CD4-positive, alpha-beta memory T cell (primary cell): ENCODE measurements around the gene NOCT. TPM values are rescaled to one million over a fixed set of nuclear protein-coding genes. Genes with fewer than 3 reads are reported as not detected.
"Not testable (repeated sequence)": the region's sequence is repeated elsewhere in the genome, so short reads cannot be mapped to it uniquely, and the experiment has no call there.

ENCODE experiments used
- CTCF ChIA-PET: fragments of 350-600 bp; sonication (Branson Sonifier 250); formaldehyde crosslinking; loops from one replicate; lab custom pipeline; 2021; ENCODE audit warnings: inconsistent platforms; ENCODE audit not compliant: partially characterized antibody; lab: Charles Lee
- POLR2A ChIA-PET: fragments of 350-600 bp; sonication (Branson Sonifier 250); formaldehyde crosslinking; loops from one replicate; lab custom pipeline; 2021; ENCODE audit not compliant: partially characterized antibody; lab: Charles Lee
- DNase-seq, 5 donors: peaks; one replicate each; pipeline versions ENCODE4 v3.0.0 to v3.0.0-alpha.2; 2020 to 2022; ENCODE audit warnings: mixed read lengths in 1 of 5
- H3K27ac ChIP-seq: one replicate; pipeline ENCODE4 v1.7.0; 2013; ENCODE audit warnings: low read depth, low read length
- H3K27me3 ChIP-seq: 2 replicates; pipeline ENCODE4 v1.7.0; 2013; ENCODE audit warnings: mild to moderate bottlenecking, low read length, moderate library complexity; ENCODE audit not compliant: insufficient read depth
- H3K36me3 ChIP-seq: 2 replicates; pipeline ENCODE4 v1.7.0; 2013; ENCODE audit warnings: mild to moderate bottlenecking, low read length, moderate library complexity; ENCODE audit not compliant: insufficient read depth
- H3K4me1 ChIP-seq: 2 replicates; pipeline ENCODE4 v1.7.0; 2013; ENCODE audit warnings: mild to moderate bottlenecking, low read length, moderate library complexity; ENCODE audit not compliant: insufficient read depth
- H3K4me3 ChIP-seq, 2 donors: one replicate each; pipeline ENCODE4 v1.7.0; 2013; ENCODE audit warnings: low read length in 2 of 2, mild to moderate bottlenecking in 1 of 2
- H3K9me3 ChIP-seq, 2 donors: one replicate each; pipeline ENCODE4 v1.7.0; 2013; ENCODE audit warnings: low read length in 2 of 2, control low read depth in 1 of 2; ENCODE audit not compliant: control insufficient read depth in 1 of 2
- H3K27ac Mint-ChIP-seq, 7 donors: one replicate each; pipeline ENCODE4 v1.8.0; 2020 to 2021; ENCODE audit warnings: mixed read lengths in 7 of 7, mild to moderate bottlenecking in 6 of 7, inconsistent platforms in 3 of 7, moderate library complexity in 3 of 7
- H3K27me3 Mint-ChIP-seq, 2 donors: one replicate each; pipeline ENCODE4 v1.8.0; 2020 to 2021; ENCODE audit warnings: mixed read lengths in 2 of 2
- H3K36me3 Mint-ChIP-seq, 2 donors: one replicate each; pipeline ENCODE4 v1.8.0; 2020 to 2021; ENCODE audit warnings: mixed read lengths in 2 of 2, inconsistent platforms in 1 of 2, mild to moderate bottlenecking in 1 of 2
- H3K4me1 Mint-ChIP-seq, 4 donors: one replicate each; pipeline ENCODE4 v1.8.0; 2020 to 2021; ENCODE audit warnings: mixed read lengths in 4 of 4, mild to moderate bottlenecking in 1 of 4
- H3K4me3 Mint-ChIP-seq, 8 donors: one replicate each; pipeline ENCODE4 v1.8.0; 2020 to 2021; ENCODE audit warnings: mixed read lengths in 8 of 8, mild to moderate bottlenecking in 7 of 8, moderate library complexity in 6 of 8, inconsistent platforms in 3 of 8
- H3K9me3 Mint-ChIP-seq, 8 donors: one replicate each; pipeline ENCODE4 v1.8.0; 2020 to 2021; ENCODE audit warnings: mixed read lengths in 8 of 8, mild to moderate bottlenecking in 5 of 8, inconsistent platforms in 3 of 8, moderate library complexity in 1 of 8
- intact Hi-C: fragments of 100-400 bp; cut with micrococcal nuclease; formaldehyde crosslinking; loops from one replicate; pipeline ENCODE4 v1.15.1; 2023
- polyA plus RNA-seq, 2 donors: library from polyadenylated mRNA; unstranded; fragments of 300-500 nt; fragmentation: Illumina TruSeq; gene quantifications; one replicate each; pipeline ENCODE4 v1.2.3, GENCODE V29; 2021
- total RNA-seq, 2 experiments: library from RNA; stranded (reverse); gene quantifications; one replicate each; pipeline ENCODE4 v1.2.3, GENCODE V29; 2021

NOCT gene
- total and polyA plus RNA-seq, 4 experiments from 2014 or later, result 0.14 to 1.7 (median 1.1) TPM

DNA sequence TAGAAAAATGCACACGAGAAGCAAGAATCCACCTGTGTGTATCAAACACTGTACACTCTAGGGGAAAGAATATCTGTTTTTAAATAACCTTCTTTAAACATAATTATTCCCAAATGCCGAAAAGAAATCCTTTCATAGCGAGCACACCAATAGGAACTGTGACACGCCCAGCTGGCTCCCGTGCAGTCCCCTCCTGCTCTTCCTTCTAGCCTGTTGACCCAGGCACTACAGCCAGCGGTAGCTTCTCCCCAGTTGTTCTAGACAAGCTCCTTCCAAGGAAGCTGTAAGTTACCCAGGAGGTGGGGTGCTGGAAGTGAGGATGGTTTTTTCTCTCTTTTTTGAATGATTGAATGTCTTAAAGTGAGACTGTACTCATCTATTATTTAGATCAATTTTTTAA lies 19.5 kb upstream of the NOCT start:
- Mint-ChIP-seq H3K4me1 (no peaks in the 10 kb centered on the region), H3K27me3 (peaks cover 0 to 8% of the 10 kb centered on the region in 2 donors), H3K9me3 (no peaks in the 10 kb centered on the region), H3K36me3 (no peaks in the 10 kb centered on the region), H3K27ac (no peak overlapping the region), H3K4me3 (no peak overlapping the region)
- no peaks in the 10 kb centered on the region for H3K36me3 ChIP-seq
- H3K9me3 ChIP-seq, result no peaks in the 10 kb centered on the region
- ChIA-PET CTCF (no interaction called here), POLR2A (no interaction called here)
- intact Hi-C loops, result no loop called here
- no peak for DNase-seq
- H3K4me3 ChIP-seq, result no peak overlapping the region
- no peaks in the 10 kb centered on the region for H3K27me3 ChIP-seq
- H3K4me1 ChIP-seq, result no peaks in the 10 kb centered on the region
- no peak overlapping the region for H3K27ac ChIP-seq

DNA sequence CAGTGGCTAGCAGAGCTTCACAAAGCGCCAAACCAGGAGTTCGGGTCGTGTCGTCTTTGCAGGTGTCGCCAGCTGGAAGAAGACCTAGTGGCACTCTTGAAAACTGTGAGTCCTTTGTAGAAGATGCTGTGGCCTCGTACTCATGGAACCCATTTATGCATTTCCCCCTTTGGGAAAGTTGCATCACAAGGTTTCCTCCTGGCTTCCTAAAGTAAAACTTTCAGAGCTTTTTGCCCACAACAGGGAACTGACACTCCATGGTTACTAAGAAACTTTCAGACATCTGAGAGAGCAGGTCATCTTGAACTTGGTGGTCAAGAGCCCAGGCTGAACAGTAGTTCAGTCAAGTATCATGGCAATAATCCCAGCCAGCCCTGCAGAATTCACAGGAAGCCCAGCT lies 15.9 kb upstream of the NOCT start:
- no peaks in the 10 kb centered on the region for H3K36me3 ChIP-seq
- H3K36me3 Mint-ChIP-seq, result no peaks in the 10 kb centered on the region
- no peak overlapping the region for H3K4me3 Mint-ChIP-seq
- peak overlapping the region in 1 of 7 donors; percentile 13 for H3K27ac Mint-ChIP-seq
- H3K4me1 ChIP-seq, result no peaks in the 10 kb centered on the region
- H3K4me3 ChIP-seq, result no peak overlapping the region
- ChIA-PET POLR2A (no interaction called here), CTCF (no interaction called here)
- DNase-seq, result no peak
- peaks cover 0 to 8% of the 10 kb centered on the region in 2 donors for H3K27me3 Mint-ChIP-seq
- H3K9me3 ChIP-seq, result no peaks in the 10 kb centered on the region
- no peaks in the 10 kb centered on the region for H3K27me3 ChIP-seq
- no peaks in the 10 kb centered on the region for H3K4me1 Mint-ChIP-seq
- H3K9me3 Mint-ChIP-seq, result no peaks in the 10 kb centered on the region
- H3K27ac ChIP-seq, result no peak overlapping the region
- intact Hi-C loops, result no loop called here

- H3K4me3 ChIP-seq, POLR2A ChIA-PET, H3K27ac Mint-ChIP-seq, H3K4me1 ChIP-seq, H3K27me3 Mint-ChIP-seq, H3K27ac ChIP-seq, H3K27me3 ChIP-seq, intact Hi-C loops, H3K9me3 Mint-ChIP-seq, H3K4me3 Mint-ChIP-seq, H3K36me3 ChIP-seq, H3K4me1 Mint-ChIP-seq, H3K9me3 ChIP-seq, H3K36me3 Mint-ChIP-seq, DNase-seq: not testable (repeated sequence)
- CTCF ChIA-PET, result interaction anchor here (1.1 kb wide), 1 partner anchor 31 kb away, joined by 3 read pairs; no protein-coding TSS in a partner anchor
These were observed 15.4 kb upstream of the NOCT start for GRCh38 chr4:139000134-139000533.

- H3K27me3 Mint-ChIP-seq, H3K9me3 ChIP-seq, H3K4me3 ChIP-seq, H3K27ac Mint-ChIP-seq, H3K27ac ChIP-seq, H3K9me3 Mint-ChIP-seq, H3K27me3 ChIP-seq, POLR2A ChIA-PET, H3K36me3 Mint-ChIP-seq, H3K4me1 Mint-ChIP-seq, H3K4me3 Mint-ChIP-seq, H3K4me1 ChIP-seq, DNase-seq, H3K36me3 ChIP-seq, CTCF ChIA-PET, intact Hi-C loops: not testable (repeated sequence)
These were observed 14.2 kb upstream of the NOCT start for GRCh38 chr4:139001430-139001829.

DNA sequence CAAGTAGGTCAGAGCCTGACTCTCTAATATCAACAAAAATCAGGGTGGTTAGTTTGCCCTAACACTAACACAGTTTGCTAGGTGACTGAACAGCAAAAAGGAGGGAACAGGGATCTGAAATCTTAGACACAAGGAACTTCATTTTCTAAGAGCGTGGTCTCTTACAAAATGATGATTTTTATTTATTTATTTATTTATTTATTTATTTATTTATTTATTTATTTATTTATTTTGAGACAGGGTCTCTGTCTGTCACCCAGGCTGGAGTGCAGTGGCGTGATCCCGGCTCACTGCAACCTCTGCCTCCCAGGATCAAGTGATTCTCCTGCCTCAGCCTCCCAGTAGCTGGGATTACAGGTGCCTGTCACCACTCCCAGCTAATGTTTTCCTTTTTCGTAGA lies 11.9 kb upstream of the NOCT start:
- H3K4me3 ChIP-seq, H3K4me1 ChIP-seq, H3K27ac Mint-ChIP-seq, DNase-seq, H3K9me3 ChIP-seq, H3K9me3 Mint-ChIP-seq, H3K27ac ChIP-seq, POLR2A ChIA-PET, H3K4me1 Mint-ChIP-seq, H3K27me3 ChIP-seq, intact Hi-C loops, H3K36me3 Mint-ChIP-seq, H3K4me3 Mint-ChIP-seq, H3K27me3 Mint-ChIP-seq, H3K36me3 ChIP-seq: not testable (repeated sequence)
- CTCF ChIA-PET, result interaction anchor here (1.5 kb wide), 1 partner anchor 26 kb away, joined by 7 read pairs; no protein-coding TSS in a partner anchor

DNA sequence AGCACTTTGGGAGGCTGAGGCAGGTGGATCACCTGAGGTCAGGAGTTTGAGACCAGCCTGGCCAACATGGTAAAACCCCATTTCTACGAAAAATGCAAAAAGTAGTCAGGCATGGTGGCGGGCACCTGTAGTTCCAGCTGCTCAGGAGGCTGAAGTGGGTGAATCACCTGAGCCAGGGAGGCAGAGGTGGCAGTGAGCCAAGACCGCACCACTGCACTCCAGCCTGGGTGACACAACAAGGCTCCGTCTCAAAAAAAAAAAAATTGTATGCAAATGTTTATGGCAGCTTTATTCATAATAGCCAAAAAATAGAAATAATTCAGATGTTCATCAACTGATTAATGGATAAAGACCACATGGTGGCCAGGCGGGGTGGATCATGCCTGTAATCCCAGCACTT lies 9.8 kb upstream of the NOCT start:
- ChIA-PET CTCF (interaction anchor here (1.6 kb wide), 1 partner anchor 9 kb away, joined by 5 read pairs; the partner anchor contains the start of gene NOCT), POLR2A (interaction anchor here (1.3 kb wide), 1 partner anchor 9 kb away, joined by 5 read pairs; the partner anchor contains the start of gene NOCT)
- no peaks in the 10 kb centered on the region for H3K4me1 ChIP-seq
- H3K4me3 ChIP-seq, result no peak overlapping the region
- Mint-ChIP-seq H3K4me3 (no peak overlapping the region), H3K27me3 (no peaks in the 10 kb centered on the region), H3K4me1 (no peaks in the 10 kb centered on the region), H3K27ac (no peak overlapping the region), H3K9me3 (no peaks in the 10 kb centered on the region), H3K36me3 (no peaks in the 10 kb centered on the region)
- no peaks in the 10 kb centered on the region for H3K36me3 ChIP-seq
- DNase-seq, result no peak
- H3K9me3 ChIP-seq, result no peaks in the 10 kb centered on the region
- H3K27ac ChIP-seq, result no peak overlapping the region
- no peaks in the 10 kb centered on the region for H3K27me3 ChIP-seq
- intact Hi-C loops, result no loop called here

GRCh38 chr4:139007640-139008039 lies 7.9 kb upstream of the NOCT start:
- H3K27me3 Mint-ChIP-seq, result no peaks in the 10 kb centered on the region
- ChIA-PET POLR2A (no interaction called here), CTCF (interaction anchor here (0.7 to 1.2 kb wide), 2 partner anchors 9 to 11 kb away, joined by 3 to 4 read pairs; no protein-coding TSS in a partner anchor)

DNA sequence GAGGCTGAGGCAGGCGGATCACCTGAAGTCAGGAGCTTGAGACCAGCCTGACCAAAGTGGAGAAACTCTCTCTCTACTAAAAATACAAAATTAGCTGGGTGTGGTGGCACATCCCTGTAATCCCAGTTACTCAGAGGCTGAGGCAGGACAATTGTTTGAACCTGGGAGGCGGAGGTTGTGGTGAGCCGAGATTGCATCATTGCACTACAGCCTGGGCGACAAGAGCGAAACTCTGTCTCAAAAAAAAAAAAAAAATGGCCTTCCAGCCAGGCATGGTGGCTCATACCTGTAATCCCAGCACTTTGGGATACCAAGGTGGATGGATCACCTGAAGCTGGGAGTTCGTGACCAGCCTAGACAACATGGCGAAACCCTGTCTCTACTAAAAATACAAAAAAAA lies 7.3 kb upstream of the NOCT start:
- H3K4me3 ChIP-seq, H3K36me3 ChIP-seq, intact Hi-C loops, H3K4me3 Mint-ChIP-seq, H3K27ac Mint-ChIP-seq, H3K36me3 Mint-ChIP-seq, H3K27me3 ChIP-seq, H3K27ac ChIP-seq, H3K9me3 ChIP-seq, H3K4me1 ChIP-seq, H3K4me1 Mint-ChIP-seq, H3K27me3 Mint-ChIP-seq, DNase-seq, H3K9me3 Mint-ChIP-seq, POLR2A ChIA-PET: not testable (repeated sequence)
- CTCF ChIA-PET, result interaction anchor here (1.2 kb wide), 1 partner anchor 10 kb away, joined by 4 read pairs; no protein-coding TSS in a partner anchor

More at GRCh38 chr4:139007640-139008039, 7.9 kb upstream of the NOCT start:
- no peak overlapping the region for H3K27ac ChIP-seq
- no peak for DNase-seq
- H3K27ac Mint-ChIP-seq, result no peak overlapping the region
- no peak overlapping the region for H3K4me3 ChIP-seq
- H3K4me1 Mint-ChIP-seq, result no peaks in the 10 kb centered on the region
- no peaks in the 10 kb centered on the region for H3K36me3 Mint-ChIP-seq
- H3K4me3 Mint-ChIP-seq, result no peak overlapping the region
- intact Hi-C loops, result no loop called here
- H3K9me3 ChIP-seq, result no peaks in the 10 kb centered on the region
- H3K4me1 ChIP-seq, result no peaks in the 10 kb centered on the region
- no peaks in the 10 kb centered on the region for H3K36me3 ChIP-seq
- H3K27me3 ChIP-seq, result no peaks in the 10 kb centered on the region
- H3K9me3 Mint-ChIP-seq, result no peaks in the 10 kb centered on the region
